Tongue (tissue), 2 donors: ENCODE data around the gene MINDY3. TPM values are rescaled to one million over a fixed set of nuclear protein-coding genes. Genes with fewer than 3 reads are reported as not detected.
A peak's percentile ranks its signal among the peaks of the same experiment; 100 is the strongest.

Source experiments
- DNase-seq: peaks from one replicate; pipeline ENCODE4 v3.0.0-alpha.2; 2015
- total RNA-seq: library from RNA; depleted of rRNA; stranded (reverse); fragments of >200 nt; gene quantifications from one replicate; pipeline ENCODE4 v1.2.3, GENCODE V29; 2014

MINDY3 gene
- total RNA-seq, 1 donor from 2014 or later, result 43.8 TPM

GRCh38 chr10:15737656-15738055 is 122.7 kb downstream of the MINDY3 start:
- DNase-seq, result peak; percentile 44

GRCh38 chr10:15735763-15736162 is 124.5 kb downstream of the MINDY3 start:
- DNase-seq, result peak; percentile 97

GRCh38 chr10:15730341-15730740 is 130.0 kb downstream of the MINDY3 start:
- DNase-seq, result no peak

- DNase-seq, result no peak
Observed at GRCh38 chr10:15729890-15730289, 130.4 kb downstream of the MINDY3 start.

Other genes starting within 250 kb of the MINDY3 start
- gene ITGA8, start 140.6 kb downstream of the MINDY3 start, total RNA-seq, result 18.8 TPM